NCI-H2227 treated with DMSO at 0.1 percent for 48 hours (cell line): Measurements from ENCODE around the gene ID2.
A peak's percentile ranks its signal among the peaks of the same experiment; 100 is the strongest.

ENCODE experiments used
- DNase-seq: peaks from one replicate; lab custom pipeline; 2025; lab: John Stamatoyannopoulos, UW

The ID2 gene

GRCh38 chr2:8681786-8682692, at the start of gene ID2:
Gene ID2 (plus strand): TSS chr2:8682056. CDS start chr2:8682166, 110 bp downstream.
- DNase-seq = peak; percentile 98

- no peak for DNase-seq
Observed at GRCh38 chr2:8632755-8633154, 49.1 kb upstream of the ID2 start.

- no peak for DNase-seq
Observed at GRCh38 chr2:8633186-8633734, 48.6 kb upstream of the ID2 start.

- DNase-seq = no peak
Observed at GRCh38 chr2:8633735-8634313, 48.0 kb upstream of the ID2 start.

- no peak for DNase-seq
Observed at GRCh38 chr2:8634466-8635172, 47.2 kb upstream of the ID2 start.

GRCh38 chr2:8636041-8636491, 45.8 kb upstream of the ID2 start:
- no peak for DNase-seq

- DNase-seq = peak; percentile 47
Observed at GRCh38 chr2:8636721-8637636, 44.9 kb upstream of the ID2 start.

- DNase-seq = no peak
Observed at GRCh38 chr2:8638327-8638726, 43.5 kb upstream of the ID2 start.

- no peak for DNase-seq
Observed at GRCh38 chr2:8639122-8639635, 42.7 kb upstream of the ID2 start.

GRCh38 chr2:8640498-8640897, 41.4 kb upstream of the ID2 start:
- DNase-seq = no peak

- DNase-seq = no peak
Observed at GRCh38 chr2:8641301-8641965, 40.4 kb upstream of the ID2 start.

- peak; percentile 12 for DNase-seq
Observed at GRCh38 chr2:8642366-8643068, 39.3 kb upstream of the ID2 start.

- no peak for DNase-seq
Observed at GRCh38 chr2:8643250-8643995, 38.4 kb upstream of the ID2 start.

- no peak for DNase-seq
Observed at GRCh38 chr2:8643996-8644356, 37.9 kb upstream of the ID2 start.

- no peak for DNase-seq
Observed at GRCh38 chr2:8644605-8645175, 37.2 kb upstream of the ID2 start.

GRCh38 chr2:8645176-8645831, 36.6 kb upstream of the ID2 start:
- DNase-seq = no peak

GRCh38 chr2:8646731-8647461, 35.0 kb upstream of the ID2 start:
- DNase-seq = no peak

- no peak for DNase-seq
Observed at GRCh38 chr2:8647462-8647857, 34.4 kb upstream of the ID2 start.
